Activated CD4-positive, alpha-beta T cell treated with anti-CD3 and anti-CD28 coated beads for 4 hours (primary cell): ENCODE data around the gene DAPK3.
A peak's percentile ranks its signal among the peaks of the same experiment; 100 is the strongest.
"Not testable (repeated sequence)": the region's sequence is repeated elsewhere in the genome, so short reads cannot be mapped to it uniquely, and the experiment has no call there.

Source experiments
- DNase-seq, 2 donors: peaks; one replicate each; pipeline ENCODE4 v3.0.0-alpha.2; 2020

DAPK3 gene

GRCh38 chr19:4000798-4001197 lies 29.9 kb upstream of the DAPK3 start:
- not testable (repeated sequence) for DNase-seq

DNA sequence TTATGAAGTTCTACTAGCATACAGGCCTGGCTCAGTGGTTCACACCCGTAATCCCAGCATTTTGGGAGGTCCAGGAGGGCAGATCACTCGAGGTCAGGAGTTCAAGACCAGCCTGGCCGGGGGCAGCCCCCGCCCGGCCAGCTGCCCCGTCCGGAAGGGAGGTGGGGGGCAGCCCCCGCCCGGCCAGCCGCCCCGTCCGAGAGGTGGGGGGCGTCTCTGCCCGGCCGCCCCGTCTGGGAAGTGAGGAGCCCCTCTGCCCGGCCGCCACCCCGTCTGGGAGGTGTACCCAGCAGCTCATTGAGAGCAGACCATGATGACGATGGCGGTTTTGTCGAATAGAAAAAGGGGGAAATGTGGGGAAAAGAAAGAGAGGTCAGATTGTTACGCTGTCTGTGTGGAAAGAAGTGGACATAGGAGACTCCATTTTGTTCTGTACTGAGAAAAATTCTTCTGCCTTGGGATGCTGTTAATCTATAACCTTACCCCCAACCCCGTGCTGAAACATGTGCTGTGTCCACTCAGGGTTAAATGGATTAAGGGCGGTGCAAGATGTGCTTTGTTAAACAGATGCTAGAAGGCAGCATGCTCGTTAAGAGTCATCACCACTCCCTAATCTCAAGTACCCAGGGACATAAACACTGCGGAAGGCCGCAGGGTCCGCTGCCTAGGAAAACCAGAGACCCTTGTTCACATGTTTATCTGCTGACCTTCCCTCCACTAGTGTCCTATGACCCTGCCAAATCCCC lies 27.9 kb upstream of the DAPK3 start:
- DNase-seq = not testable (repeated sequence)

DNA sequence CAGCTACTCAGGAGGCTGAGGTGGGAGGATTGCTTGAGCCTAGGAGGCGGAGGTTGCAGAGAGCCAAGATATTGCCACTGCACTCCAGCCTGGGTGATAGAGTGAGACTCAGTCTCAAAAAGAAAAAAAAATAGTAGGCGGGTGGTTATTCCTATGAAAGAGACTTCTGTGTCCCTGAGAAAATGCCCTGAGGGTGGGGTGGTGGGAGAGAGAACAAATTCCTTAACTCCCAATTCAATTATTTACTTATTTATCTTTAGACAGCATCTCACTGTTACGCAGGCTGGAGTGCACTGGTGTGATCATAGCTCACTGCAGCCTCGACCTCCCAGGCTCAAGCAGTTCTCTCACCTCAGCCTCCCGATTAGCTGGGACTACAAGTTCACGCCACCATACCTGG lies 24.7 kb upstream of the DAPK3 start:
- DNase-seq = no peak

DNA sequence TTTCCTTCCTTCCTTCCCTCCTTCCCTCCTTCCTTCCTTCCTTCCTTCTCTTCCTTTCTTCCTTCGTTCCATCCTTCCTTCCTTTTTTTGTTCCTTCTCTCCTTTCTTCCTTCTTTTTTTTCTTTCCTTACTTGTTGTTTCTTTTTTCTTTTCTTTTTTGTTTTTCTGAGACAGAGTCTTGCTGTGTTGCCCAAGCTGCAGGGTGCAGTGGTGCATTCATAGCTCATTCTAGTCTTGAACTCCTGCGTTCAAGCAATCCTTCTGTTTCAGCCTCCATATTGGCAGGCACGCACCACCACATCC lies 19.9 kb upstream of the DAPK3 start:
- DNase-seq = no peak

DNA sequence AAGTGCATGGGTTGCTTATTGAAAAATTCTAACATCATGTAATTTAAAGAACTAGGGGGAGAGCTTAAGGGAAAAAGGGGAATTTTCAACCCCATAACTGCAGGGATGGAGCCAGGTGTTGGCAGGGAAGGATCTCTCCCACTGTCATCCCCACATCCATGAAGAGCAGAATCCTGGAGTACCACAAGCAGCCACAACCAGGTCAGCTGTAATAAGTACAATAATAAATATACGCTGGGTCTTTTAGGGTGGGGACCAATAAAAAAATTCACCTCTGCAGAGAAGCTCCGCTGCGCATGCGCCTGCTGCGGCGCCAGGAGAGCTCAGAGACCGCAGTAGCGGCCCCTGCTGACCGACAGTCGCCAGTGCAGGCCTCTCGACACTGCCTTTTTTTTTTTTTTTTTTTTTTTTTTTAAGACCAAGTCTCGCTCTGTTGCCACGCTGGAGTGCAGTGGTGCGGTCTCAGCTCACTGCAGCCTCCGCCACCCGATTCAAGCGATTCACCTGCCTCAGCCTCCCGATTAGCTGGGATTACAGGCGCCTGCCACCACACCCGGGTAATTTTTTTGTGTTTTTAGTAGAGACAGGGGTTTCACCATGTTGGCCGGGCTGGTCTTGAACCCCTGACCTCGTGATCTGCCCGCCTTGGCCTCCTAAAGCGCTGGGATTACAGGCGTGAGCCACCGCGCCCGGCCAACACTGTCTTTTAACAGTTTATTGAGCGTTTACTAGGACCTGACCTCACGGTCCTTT lies 16.9 kb upstream of the DAPK3 start:
- peak; percentile 86 to 87 for DNase-seq

DNA sequence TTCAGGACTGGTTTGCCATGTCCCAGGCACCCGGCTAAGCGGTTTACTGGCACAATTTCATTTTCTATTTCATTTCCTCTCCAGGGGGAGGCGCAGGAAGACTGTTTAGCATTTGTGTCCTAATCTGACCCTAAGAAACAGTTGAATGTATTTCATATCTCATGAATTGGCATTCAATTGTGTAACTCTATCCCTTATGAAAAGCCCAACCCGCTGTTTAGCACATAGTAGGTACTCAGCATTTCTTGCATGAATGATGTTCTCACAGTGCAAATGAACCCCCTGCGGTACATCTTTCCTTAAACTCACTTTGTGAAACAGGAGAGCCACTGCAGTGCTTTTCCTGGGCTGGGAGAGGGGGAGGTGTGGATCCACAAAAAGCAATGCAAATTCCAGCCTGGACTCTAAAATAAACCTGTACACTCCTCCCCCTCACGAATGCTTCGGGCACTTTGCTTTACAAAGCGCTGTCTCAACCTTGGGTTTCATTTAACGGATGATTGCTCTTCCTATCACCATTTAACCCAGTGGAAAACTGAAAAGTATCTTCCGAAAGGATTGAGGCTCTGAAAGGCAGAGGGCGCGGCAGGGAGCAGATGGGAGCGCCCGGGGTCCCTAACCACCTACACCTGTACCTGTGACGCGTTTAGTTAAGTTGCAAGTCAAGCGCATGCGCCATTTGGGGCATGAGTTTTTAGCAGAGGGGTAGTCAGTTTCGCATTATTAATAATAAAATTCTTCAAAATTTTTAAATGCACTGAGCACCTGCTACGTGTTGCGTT lies 15.6 kb upstream of the DAPK3 start:
- peak; percentile 64 to 66 for DNase-seq

GRCh38 chr19:3985643-3986259 lies 14.9 kb upstream of the DAPK3 start:
- DNase-seq = no peak

GRCh38 chr19:3984908-3985642 lies 14.2 kb upstream of the DAPK3 start, which contains the start of gene EEF2:
Gene EEF2 (minus strand): TSS chr19:3985463. CDS start chr19:3985380, 83 bp downstream.
- DNase-seq = peak; percentile 92 to 93

DNA sequence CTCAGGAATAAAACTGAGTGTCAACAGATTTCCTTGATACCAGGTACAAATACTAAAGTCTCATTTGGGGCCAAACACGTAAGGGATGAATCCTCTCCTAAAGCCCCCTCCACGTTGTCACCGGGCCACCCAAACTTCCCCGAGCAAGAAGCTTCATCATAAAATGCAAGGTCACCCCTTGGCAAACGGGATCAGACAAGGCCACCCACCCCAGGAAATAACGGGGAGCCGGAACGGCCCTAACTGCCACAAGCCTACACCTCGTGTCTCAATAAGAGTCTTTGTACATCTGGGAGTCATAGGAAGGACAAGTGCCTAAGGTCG lies 13.6 kb upstream of the DAPK3 start:
- peak in 1 of 2 donors; percentile 25 for DNase-seq

- DNase-seq = peak; percentile 25 to 36
These were observed 13.2 kb upstream of the DAPK3 start for GRCh38 chr19:3983936-3984583.

DNA sequence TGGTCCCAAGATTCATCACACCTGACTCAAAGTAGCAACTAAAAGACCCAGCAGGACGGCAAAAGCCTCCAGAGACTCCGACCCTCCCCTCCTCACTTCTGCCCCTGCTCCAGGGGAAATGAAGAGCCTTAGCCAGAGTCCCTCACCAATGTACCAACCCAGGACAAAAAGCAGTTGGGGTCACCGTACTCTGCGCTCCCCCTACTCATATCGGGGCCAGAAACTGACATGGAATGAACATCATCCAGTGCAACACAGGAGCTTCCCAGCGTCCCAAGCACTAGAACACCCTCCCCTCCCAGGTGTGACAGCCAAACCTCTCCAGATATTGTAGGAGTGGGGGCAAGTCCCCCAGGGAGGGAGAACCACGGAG lies 12.6 kb upstream of the DAPK3 start:
- DNase-seq = no peak

- no peak for DNase-seq
These were observed 12.0 kb upstream of the DAPK3 start for GRCh38 chr19:3982701-3983541.

DNA sequence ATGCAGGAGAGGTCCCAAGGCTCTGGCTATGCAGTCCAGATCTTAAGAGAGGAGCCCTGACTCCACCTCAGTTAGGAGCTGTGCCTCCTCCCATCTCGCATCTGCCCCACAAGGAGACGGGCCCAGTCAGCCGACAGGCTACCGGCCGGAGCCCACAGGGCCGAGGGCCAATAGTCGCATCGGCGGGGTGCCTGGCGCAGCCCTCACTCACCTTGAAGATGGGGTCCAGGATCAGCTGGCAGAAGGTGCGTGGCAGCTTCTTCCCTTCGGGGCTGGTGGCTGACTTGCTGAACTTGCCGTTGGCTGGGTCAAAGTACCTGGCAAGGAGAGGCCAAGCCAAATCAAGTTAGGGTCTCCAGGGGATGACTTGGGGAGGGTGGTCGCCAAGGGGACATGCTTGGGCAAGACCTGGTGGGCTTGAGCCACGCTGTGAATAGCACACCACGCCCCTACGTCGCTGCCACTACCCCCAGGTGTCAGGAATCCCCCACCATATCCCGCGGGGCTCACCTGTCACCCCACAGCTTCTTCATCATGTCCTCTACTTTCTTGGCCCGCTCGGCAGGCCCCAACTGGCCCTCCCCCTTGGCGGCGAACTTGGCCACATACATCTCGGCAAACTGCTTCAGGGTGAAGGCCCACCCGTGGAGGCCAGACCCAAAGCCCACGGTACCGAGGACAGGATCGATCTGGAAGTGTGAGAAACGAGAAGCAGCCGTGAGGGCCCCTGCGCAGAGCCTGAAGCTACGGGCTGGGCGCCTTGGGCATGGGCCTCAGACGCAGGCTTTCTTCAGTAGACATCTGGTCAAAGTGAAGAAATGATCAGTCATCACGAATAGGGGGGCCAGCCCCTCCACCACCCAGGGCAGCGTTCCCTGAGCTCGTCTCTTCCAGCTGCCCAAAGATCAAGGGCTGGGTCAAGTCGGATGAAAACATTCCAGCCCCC lies 11.1 kb upstream of the DAPK3 start:
- DNase-seq = no peak

GRCh38 chr19:3981373-3981735 lies 10.5 kb upstream of the DAPK3 start:
- no peak for DNase-seq

DNA sequence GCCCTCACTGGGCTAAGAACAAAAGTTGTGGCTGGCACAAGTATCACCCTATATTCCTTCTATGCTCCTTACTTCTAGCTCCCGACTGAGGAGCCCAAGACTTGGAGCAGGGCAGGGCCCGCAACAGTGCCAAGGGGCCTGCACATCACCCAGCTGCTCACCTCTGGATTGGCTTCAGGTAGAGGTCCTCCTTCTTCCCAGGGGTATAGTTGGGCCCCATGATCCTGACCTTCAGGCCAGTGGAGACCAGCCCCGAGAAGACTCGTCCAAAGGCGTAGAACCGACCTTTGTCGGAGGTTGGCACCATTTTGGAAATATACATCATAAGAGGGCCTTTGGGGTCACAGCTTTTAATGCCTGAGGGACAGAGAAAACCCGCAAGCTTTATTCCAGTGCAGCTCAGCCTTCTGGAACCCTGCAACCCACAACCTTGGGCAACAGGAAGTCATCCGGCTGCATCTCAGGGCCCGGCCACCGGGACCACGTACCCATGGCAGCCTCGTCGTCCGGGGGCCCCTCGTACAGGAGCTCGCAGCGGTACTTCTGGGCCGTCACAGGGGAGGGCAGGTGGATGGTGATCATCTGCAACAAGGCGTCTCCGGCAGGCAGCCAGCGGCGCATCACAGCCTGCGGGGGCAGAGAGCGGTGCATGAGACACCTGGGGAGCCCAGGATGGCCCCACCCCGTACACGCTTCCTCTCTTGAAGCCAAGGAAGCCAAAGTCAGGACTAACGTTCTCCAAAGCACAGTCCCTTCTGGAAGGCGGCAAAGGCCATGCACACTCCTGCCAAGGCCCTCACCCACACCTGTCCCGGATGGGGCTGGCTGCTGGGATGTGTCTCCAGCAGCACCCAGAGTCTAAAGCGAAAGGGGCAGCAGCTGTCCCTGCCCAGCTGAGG lies 9.7 kb upstream of the DAPK3 start:
- DNase-seq = no peak

- DNase-seq = no peak
These were observed 8.9 kb upstream of the DAPK3 start for GRCh38 chr19:3979674-3980352.

DNA sequence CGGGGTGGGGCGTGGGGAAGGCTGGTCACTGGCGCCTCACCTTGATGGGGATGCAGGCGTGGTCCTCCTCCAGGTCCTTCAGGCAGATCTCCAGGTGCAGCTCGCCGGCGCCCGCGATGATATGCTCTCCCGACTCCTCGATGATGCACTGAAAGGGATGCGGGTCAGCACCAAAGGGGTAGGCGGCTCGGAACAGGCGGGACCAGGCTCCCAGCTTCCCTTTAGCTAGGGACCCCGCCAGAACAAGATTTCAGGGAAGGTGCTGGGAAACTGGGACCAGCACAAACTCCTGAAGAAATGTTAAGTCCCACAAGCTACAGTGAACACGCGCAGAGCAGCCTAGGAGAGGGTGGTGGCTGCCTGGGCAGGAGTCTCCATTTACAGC lies 8.4 kb upstream of the DAPK3 start:
- no peak for DNase-seq

DNA sequence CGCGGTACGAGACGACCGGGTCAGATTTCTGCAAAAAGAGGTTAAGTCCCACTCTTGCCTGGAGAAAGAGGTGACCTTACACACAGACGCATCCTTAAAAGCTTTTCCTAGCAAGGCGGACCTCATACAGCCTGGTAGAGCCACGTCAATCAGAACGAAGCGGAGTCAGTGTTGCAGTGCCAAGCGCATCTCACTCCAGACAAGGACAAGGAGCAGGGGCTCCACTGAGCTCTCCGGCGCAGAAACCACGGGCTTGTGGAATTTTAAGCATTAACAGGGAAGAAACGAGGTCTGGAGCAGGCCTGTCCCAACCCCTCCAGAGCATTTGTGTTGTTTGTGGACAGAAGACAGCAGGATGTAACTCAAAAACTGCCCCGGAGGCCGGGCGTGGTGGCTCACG lies 7.2 kb upstream of the DAPK3 start:
- DNase-seq = no peak
